Measurements from ENCODE around the gene PRMT9.

Gene PRMT9

DNA sequence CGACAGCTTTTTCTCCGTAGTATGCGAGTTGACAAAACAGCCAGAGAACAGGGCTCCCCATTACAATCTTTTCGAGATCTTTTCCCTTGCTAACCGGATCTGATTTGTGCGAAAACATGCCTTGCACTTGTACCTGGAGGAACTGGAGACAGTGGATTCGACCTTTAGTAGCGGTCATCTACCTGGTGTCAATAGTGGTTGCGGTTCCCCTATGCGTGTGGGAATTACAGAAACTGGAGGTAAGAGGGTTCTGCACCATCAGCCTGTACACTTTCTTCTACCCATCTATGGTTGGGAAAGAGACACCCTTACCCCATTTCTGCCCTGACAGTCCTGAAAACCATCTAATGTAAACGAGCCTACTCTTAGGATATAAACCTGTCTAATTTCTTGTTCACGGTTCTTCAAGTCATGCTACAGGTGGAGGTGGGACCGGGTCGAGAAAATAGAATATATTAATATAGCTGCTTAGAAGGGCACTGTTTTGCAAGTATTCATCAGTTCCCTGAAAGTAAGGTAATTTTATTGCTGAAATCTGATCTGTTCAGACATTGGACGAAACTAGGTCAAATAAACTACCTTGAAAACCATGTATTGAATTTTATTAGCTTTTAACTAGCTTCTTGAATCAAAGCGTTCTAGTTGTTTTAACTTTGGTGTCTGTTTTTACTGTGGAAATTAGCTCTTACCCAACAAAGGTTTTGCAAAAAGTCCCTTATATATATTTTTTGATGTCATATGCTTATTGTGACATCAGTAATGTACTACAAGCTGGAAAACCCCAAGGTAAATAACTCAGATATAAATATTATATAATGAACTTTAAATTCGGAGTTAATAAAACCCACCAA, 65.9 kb downstream of the PRMT9 start:
- DNase-seq = no peak

DNA sequence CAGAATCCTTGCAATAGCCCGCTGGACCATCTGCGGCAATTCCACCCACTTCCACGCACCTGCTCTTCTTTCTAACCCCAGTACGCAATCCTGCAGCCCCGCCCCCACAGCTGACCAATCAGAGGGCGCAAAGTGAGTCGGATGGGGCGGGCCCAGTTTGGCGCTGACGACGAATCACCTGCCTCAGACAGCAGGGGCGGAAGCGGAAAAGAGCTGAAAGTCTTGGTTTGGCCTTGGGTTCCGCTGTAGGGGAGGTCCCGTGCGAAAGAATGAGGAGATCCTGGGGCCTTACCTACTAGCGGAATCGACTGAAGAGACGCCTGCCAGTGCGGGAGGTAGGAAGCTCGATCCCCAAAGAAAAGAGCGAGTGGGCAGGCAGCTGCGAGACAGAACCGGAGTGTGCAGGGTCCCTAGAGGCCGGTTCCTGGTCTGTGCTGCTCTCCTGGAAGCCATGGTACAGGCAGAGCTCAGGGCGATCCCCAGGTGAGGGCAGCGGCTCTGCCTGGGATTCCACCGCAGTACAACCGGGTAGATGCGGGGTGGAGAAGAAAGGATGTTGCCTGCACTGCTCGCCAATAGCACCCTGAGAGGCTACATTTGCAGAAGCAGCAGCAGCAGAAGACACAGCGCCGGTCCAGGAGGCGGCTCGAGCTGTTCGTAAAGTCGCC, 66.7 kb downstream of the PRMT9 start, which contains the start of gene TMEM184C:
TSS of gene TMEM184C (plus strand) at position 225 of the 668 bp plus-strand sequence. CDS start 560 bp downstream, outside the sequence.
- peak; percentile 96 for DNase-seq

DNA sequence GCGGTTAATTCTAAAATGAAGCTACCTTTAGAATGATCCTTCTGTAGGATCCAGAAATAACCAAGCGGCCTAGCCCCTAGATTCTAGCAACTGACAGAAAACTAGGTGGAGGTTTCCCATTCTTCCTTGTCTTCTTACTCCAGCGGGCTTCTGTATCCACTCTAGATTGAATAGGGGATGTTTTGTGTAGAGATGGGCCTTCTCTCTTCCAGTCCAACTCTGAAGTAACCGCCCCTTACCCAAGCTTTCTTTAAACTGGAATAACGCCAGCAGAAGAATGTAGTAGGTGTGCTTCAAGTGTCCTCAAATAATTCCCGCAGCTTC, 67.2 kb downstream of the PRMT9 start:
- DNase-seq = no peak

GRCh38 chr4:147610686-147611085, 73.3 kb downstream of the PRMT9 start:
- no peak for DNase-seq

DNA sequence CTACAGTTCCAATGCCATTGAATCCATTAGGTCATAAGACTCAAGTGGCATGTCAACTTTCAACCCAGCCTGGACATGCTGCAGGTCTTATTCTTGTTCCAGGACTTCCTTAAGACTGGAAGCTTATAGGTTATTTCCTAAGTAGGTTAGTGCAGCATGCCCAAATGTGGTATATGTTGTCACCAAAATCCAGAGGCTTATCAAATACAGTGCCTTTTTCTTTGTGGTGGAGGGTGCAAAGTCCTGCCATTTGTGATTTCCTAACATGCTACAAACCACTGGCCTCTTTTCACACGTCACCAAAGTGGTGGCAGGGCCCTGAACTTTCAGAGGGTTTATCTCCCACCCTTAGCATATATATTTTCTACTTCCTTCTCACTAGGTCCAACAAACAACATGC, 76.5 kb downstream of the PRMT9 start:
- no peak for DNase-seq

DNA sequence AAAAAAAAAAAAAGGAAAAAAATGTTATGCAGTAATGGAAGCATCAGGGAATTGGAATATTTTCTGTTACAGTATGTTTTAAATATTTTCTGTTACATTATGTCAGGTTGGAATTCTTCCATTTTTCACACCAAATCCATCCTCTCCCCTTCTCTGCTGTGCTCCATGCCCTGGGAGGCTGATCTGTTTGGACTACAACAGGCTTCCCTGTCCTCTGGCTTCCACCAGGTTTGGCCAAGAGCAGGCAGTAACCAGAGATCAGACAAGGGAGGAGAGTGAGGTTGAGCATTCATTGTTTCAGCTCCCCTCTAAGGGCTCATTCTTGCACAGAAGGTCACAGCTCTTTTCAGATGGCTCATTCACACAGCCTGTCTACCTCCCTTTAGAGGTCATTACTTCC, 78.5 kb downstream of the PRMT9 start:
- no peak for DNase-seq

DNA sequence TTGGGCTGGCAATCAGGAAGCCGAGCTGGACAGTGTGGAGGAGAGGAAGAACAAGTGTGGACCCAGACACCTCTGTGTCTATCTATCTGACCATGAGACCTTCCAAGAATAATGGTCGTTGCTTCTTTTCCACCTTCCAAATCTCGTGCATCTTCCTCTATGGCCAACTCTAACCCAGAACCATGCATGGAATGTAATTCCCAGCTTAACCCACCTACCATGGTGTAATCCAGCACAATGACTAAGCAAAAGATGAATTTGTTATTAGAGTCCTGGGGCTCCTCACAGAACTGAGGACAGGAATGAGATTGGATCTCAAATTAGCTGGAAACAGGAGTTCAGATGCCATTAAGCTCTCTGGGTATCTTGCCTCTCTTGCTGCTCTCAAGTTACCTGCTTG, 84.2 kb downstream of the PRMT9 start:
- DNase-seq = no peak

GRCh38 chr4:147599206-147599605, 84.8 kb downstream of the PRMT9 start:
- DNase-seq = no peak

- DNase-seq = no peak
Observed at GRCh38 chr4:147597561-147597960, 86.4 kb downstream of the PRMT9 start.

DNA sequence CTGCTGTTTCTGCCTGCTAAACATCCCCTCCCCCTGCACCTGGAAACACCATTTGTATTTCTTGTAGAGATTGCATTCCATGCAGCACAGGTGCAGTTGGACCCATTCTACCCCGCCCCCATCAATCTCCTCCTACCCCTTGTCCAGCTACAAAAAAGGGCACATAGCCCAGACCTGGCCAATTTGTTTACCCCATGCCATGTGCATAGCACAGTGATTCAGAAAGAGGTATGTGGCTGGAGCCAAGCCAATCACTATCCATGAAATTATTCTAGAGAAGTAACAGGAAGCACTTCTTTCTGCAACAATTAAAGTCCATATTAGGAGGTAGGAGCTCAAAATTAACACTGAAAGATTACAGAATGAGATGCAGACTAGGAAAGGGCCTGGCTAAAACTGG, 87.0 kb downstream of the PRMT9 start:
- DNase-seq = no peak

- no peak for DNase-seq
Observed at GRCh38 chr4:147596377-147596776, 87.6 kb downstream of the PRMT9 start.

GRCh38 chr4:147594578-147594977, 89.4 kb downstream of the PRMT9 start:
- DNase-seq = no peak

DNA sequence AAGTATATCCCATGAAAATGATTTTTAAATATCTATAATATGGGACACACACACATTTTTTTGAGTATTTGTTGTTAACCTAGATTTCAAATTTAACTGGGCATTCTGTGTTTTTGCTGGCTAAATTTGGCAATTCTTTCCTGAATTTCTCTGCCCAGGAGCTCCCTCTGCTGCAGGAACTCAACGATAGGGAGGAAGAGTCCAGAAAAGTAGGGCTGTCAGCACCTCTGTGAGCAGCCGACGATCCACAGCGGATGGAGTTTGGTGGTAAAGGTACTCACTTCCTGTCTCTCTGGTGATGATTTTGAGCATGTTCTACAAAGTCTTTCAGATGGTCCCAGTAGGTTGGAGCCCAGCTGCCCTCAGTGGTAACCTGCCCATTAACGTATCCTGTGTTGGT, 89.9 kb downstream of the PRMT9 start:
- DNase-seq = no peak

DNA sequence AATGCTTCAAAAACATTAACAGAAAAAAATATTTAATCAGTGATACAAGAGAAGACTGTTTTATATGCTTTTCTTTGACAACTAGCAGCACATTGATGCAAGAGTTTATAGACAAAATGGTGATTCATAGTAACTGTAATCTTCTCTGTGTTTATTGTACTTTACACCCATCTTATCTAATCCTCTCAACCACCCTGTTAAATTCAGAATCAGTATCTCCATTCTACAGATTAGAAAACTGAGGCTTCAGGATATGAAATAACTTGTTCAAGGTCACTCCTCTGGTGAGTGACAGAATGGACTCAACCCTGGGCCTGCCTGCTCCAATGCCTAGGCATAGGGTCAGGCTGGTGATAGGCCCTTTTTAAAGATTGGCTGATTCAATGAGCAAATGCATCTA, 92.9 kb downstream of the PRMT9 start:
- DNase-seq = no peak

DNA sequence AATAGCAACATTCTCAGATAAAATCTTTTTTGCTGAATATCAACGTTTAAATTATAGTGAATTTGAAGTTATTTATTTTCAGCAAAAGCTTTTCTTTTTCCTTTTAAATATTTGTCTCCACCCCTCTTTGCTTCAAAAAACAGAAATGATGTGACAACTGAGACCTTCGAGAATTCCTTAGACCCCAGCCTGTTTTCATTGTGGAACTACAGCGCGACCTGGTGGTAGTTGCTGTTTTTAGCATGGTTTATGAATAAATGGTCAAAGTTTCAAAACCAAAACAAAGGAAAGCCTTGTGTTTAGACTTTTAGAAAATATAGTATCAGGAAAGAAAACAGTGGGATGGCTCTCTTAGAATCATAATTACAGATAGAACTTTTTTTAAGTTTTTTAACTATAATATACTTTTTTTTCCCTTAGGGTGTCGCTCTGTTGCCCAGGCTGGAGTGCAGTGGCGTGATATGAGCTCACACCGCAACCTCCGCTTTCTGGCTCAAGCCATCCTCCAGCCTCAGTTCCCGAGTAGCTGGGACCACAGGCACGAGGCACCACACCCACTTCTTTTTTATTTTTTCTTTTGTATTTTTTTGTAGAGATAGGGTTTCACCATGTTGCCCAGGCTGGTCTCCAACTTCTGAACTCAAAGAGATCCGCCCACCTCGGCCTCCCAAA, 93.6 kb downstream of the PRMT9 start:
- DNase-seq = peak; percentile 27 to 51

DNA sequence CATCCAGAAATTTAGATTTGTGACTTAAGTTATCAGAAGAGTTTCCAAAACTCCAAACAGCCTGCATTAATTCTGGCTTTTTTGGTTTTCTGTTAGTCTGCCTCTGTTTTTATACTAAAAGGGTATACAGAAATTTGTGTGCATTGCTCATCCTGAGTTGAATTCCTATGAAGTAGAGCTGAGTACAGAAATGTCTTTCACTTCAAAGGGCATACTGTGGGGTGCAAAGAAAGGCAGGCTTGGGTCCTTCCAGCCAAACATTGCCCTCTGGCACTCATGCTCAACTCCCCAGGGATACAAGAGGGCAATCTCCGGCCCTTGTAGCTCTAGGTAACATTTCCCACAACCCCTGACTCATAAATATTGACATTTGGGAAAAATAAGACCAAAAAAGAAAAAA, 94.4 kb downstream of the PRMT9 start:
- DNase-seq = no peak

Measured in inflammatory macrophage (primary cell).